Naive thymus-derived CD8-positive, alpha-beta T cell (primary cell): ENCODE results near the gene MEGF9. TPM values are rescaled to one million over a fixed set of nuclear protein-coding genes. Genes with fewer than 3 reads are reported as not detected.

Experiments used
- ATAC-seq, 2 donors: fragments of 150-1000 bp; cut with Tn5 transposase in 1 of 2; sonication (Bioruptor Pico), chemical (Tn5 transposase) in 1 of 2; 1 replicate in 1 of 2; 2 replicates in 1 of 2; pipeline ENCODE4 v1.10.0; 2021; ENCODE audit warnings: mild to moderate bottlenecking in 2 of 2, moderate library complexity in 2 of 2
- POLR2A ChIA-PET: fragments of 350-600 bp; sonication (Branson Sonifier 250); formaldehyde crosslinking; loops from one replicate; lab custom pipeline; 2021; ENCODE audit warnings: antibody characterized with exemption; lab: Charles Lee
- DNase-seq, 10 donors: peaks; one replicate each; pipeline versions ENCODE4 v3.0.0 to v3.0.0-alpha.2; 2020 to 2022
- H3K27ac Mint-ChIP-seq, 10 donors: one replicate each; pipeline ENCODE4 v1.8.0; 2020 to 2022; ENCODE audit warnings: mild to moderate bottlenecking in 10 of 10, mixed read lengths in 10 of 10, moderate library complexity in 4 of 10, inconsistent platforms in 1 of 10
- H3K27me3 Mint-ChIP-seq, 5 donors: one replicate each; pipeline ENCODE4 v1.8.0; 2021 to 2022; ENCODE audit warnings: mixed read lengths in 5 of 5
- H3K36me3 Mint-ChIP-seq, 3 donors: one replicate each; pipeline ENCODE4 v1.8.0; 2020 to 2022; ENCODE audit warnings: mixed read lengths in 3 of 3, mild to moderate bottlenecking in 2 of 3, inconsistent platforms in 1 of 3
- H3K4me1 Mint-ChIP-seq, 4 donors: one replicate each; pipeline ENCODE4 v1.8.0; 2021 to 2022; ENCODE audit warnings: mixed read lengths in 4 of 4
- H3K4me3 Mint-ChIP-seq, 10 donors: one replicate each; pipeline ENCODE4 v1.8.0; 2020 to 2022; ENCODE audit warnings: mild to moderate bottlenecking in 10 of 10, mixed read lengths in 10 of 10, moderate library complexity in 6 of 10, inconsistent platforms in 1 of 10
- H3K9me3 Mint-ChIP-seq, 9 donors: one replicate each; pipeline ENCODE4 v1.8.0; 2020 to 2022; ENCODE audit warnings: mixed read lengths in 9 of 9, mild to moderate bottlenecking in 3 of 9, inconsistent platforms in 1 of 9, moderate library complexity in 1 of 9
- polyA plus RNA-seq, 3 donors: library from polyadenylated mRNA; unstranded; fragments of 300-500 nt; fragmentation: Illumina TruSeq; gene quantifications; one replicate each; pipeline ENCODE4 v1.2.3, GENCODE V29; 2021
- total RNA-seq, 8 experiments: library from RNA in 2 of 8; stranded (reverse) in 2 of 8; gene quantifications; one replicate each; pipeline ENCODE4 v1.2.3 and lab custom pipeline; 2021 to 2026

MEGF9 gene
- total and polyA plus RNA-seq, 5 experiments from 2014 or later, result 3.0 to 11.1 (median 4.9) TPM

- H3K36me3 Mint-ChIP-seq, result no peaks in the 10 kb centered on the region
- no peaks in the 10 kb centered on the region for H3K9me3 Mint-ChIP-seq
- H3K27ac Mint-ChIP-seq, result peak overlapping the region; percentile 79 to 96 (median 89)
- peaks cover 19 to 58% (median 36%) of the 10 kb centered on the region in 4 donors for H3K4me1 Mint-ChIP-seq
- POLR2A ChIA-PET, result interaction anchor here (0.9 to 1.2 kb wide), 4 partner anchors 81 to 489 kb away, joined by 3 to 6 read pairs (median 3); partner anchors contain the start of genes FBXW2 and RAB14
- H3K4me3 Mint-ChIP-seq, result peak overlapping the region; percentile 75 to 96 (median 90)
- DNase-seq (no peak), ATAC-seq (no peak)
- no peaks in the 10 kb centered on the region for H3K27me3 Mint-ChIP-seq
These were observed 2.3 kb downstream of the MEGF9 start for GRCh38 chr9:120711841-120712538.

- H3K36me3 Mint-ChIP-seq, result no peaks in the 10 kb centered on the region
- H3K4me3 Mint-ChIP-seq, result peak overlapping the region; percentile 1 to 96 (median 88)
- H3K27me3 Mint-ChIP-seq, result no peaks in the 10 kb centered on the region
- no peak for DNase-seq
- POLR2A ChIA-PET, result no interaction called here
- no peak for ATAC-seq
- H3K9me3 Mint-ChIP-seq, result no peaks in the 10 kb centered on the region
- peak overlapping the region; percentile 65 to 96 (median 89) for H3K27ac Mint-ChIP-seq
- peaks cover 21 to 60% (median 37%) of the 10 kb centered on the region in 4 donors for H3K4me1 Mint-ChIP-seq
These were observed 2.9 kb downstream of the MEGF9 start for GRCh38 chr9:120711354-120711753.

- peaks cover 0 to 6% (median 0%) of the 10 kb centered on the region in 3 donors for H3K36me3 Mint-ChIP-seq
- ATAC-seq (no peak), DNase-seq (peak in 7 of 10 donors; percentile 12 to 61 (median 24))
- H3K9me3 Mint-ChIP-seq, result no peaks in the 10 kb centered on the region
- peaks cover 21 to 66% (median 39%) of the 10 kb centered on the region in 4 donors for H3K4me1 Mint-ChIP-seq
- H3K4me3 Mint-ChIP-seq, result peak overlapping the region; percentile 73 to 96 (median 86)
- no peaks in the 10 kb centered on the region for H3K27me3 Mint-ChIP-seq
- POLR2A ChIA-PET, result interaction anchor here (0.7 kb wide), 1 partner anchor 653 kb away, joined by 5 read pairs; no protein-coding TSS in a partner anchor
- H3K27ac Mint-ChIP-seq, result peak overlapping the region; percentile 70 to 96 (median 90)
These were observed 3.9 kb downstream of the MEGF9 start for GRCh38 chr9:120710110-120710981.

- Mint-ChIP-seq H3K9me3 (peaks cover 0 to 2% (median 0%) of the 10 kb centered on the region in 9 donors), H3K36me3 (peaks cover 3 to 11% (median 4%) of the 10 kb centered on the region in 3 donors), H3K27ac (peak overlapping the region in 7 of 10 donors; percentile 55 to 96 (median 87)), H3K27me3 (no peaks in the 10 kb centered on the region), H3K4me1 (peaks cover 24 to 71% (median 41%) of the 10 kb centered on the region in 4 donors), H3K4me3 (peak overlapping the region in 9 of 10 donors; percentile 8 to 96 (median 73))
- POLR2A ChIA-PET, result no interaction called here
- ATAC-seq (no peak), DNase-seq (no peak)
These were observed 5.6 kb downstream of the MEGF9 start for GRCh38 chr9:120708526-120709224.

GRCh38 chr9:120707170-120707569 is 7.1 kb downstream of the MEGF9 start:
- Mint-ChIP-seq H3K27ac (peak overlapping the region in 1 of 10 donors; percentile 7), H3K4me1 (peaks cover 12 to 59% (median 28%) of the 10 kb centered on the region in 4 donors), H3K9me3 (peaks cover 0 to 2% (median 0%) of the 10 kb centered on the region in 9 donors), H3K27me3 (no peaks in the 10 kb centered on the region), H3K4me3 (no peak overlapping the region), H3K36me3 (peaks cover 4 to 16% (median 7%) of the 10 kb centered on the region in 3 donors)
- POLR2A ChIA-PET, result no interaction called here
- DNase-seq (no peak), ATAC-seq (no peak)

- Mint-ChIP-seq H3K4me3 (no peak overlapping the region), H3K36me3 (peaks cover 4 to 19% (median 7%) of the 10 kb centered on the region in 3 donors), H3K4me1 (peaks cover 6 to 39% (median 17%) of the 10 kb centered on the region in 4 donors), H3K27ac (no peak overlapping the region), H3K27me3 (no peaks in the 10 kb centered on the region), H3K9me3 (peaks cover 0 to 2% (median 0%) of the 10 kb centered on the region in 9 donors)
- DNase-seq (no peak), ATAC-seq (no peak)
- POLR2A ChIA-PET, result interaction anchor here (0.7 kb wide), 1 partner anchor 566 kb away, joined by 3 read pairs; no protein-coding TSS in a partner anchor
These were observed 9.1 kb downstream of the MEGF9 start for GRCh38 chr9:120705174-120705573.

- H3K36me3 Mint-ChIP-seq, result peaks cover 4 to 22% (median 7%) of the 10 kb centered on the region in 3 donors
- no peaks in the 10 kb centered on the region for H3K27me3 Mint-ChIP-seq
- POLR2A ChIA-PET, result interaction anchor here (0.8 kb wide), 1 partner anchor 13 kb away, joined by 3 read pairs; no protein-coding TSS in a partner anchor
- peaks cover 9 to 26% (median 12%) of the 10 kb centered on the region in 4 donors for H3K4me1 Mint-ChIP-seq
- DNase-seq (no peak), ATAC-seq (no peak)
- H3K9me3 Mint-ChIP-seq, result peaks cover 0 to 2% (median 0%) of the 10 kb centered on the region in 9 donors
- H3K4me3 Mint-ChIP-seq, result no peak overlapping the region
- no peak overlapping the region for H3K27ac Mint-ChIP-seq
These were observed 12.2 kb downstream of the MEGF9 start for GRCh38 chr9:120702075-120702474.

- DNase-seq, result no peak
- Mint-ChIP-seq H3K9me3 (peaks cover 0 to 2% (median 0%) of the 10 kb centered on the region in 9 donors), H3K4me1 (peaks cover 7 to 27% (median 11%) of the 10 kb centered on the region in 4 donors), H3K4me3 (no peak overlapping the region), H3K36me3 (peaks cover 4 to 22% (median 9%) of the 10 kb centered on the region in 3 donors), H3K27ac (no peak overlapping the region), H3K27me3 (no peaks in the 10 kb centered on the region)
- no peak for ATAC-seq
- POLR2A ChIA-PET, result no interaction called here
These were observed 13.0 kb downstream of the MEGF9 start for GRCh38 chr9:120701248-120701647.

GRCh38 chr9:120698766-120699165 is 15.5 kb downstream of the MEGF9 start:
- no peak overlapping the region for H3K27ac Mint-ChIP-seq
- H3K9me3 Mint-ChIP-seq, result no peaks in the 10 kb centered on the region
- DNase-seq (no peak), ATAC-seq (no peak)
- peaks cover 0 to 19% (median 6%) of the 10 kb centered on the region in 3 donors for H3K36me3 Mint-ChIP-seq
- no peaks in the 10 kb centered on the region for H3K27me3 Mint-ChIP-seq
- POLR2A ChIA-PET, result no interaction called here
- H3K4me1 Mint-ChIP-seq, result peaks cover 10 to 27% (median 11%) of the 10 kb centered on the region in 4 donors
- H3K4me3 Mint-ChIP-seq, result no peak overlapping the region

- no peak overlapping the region for H3K27ac Mint-ChIP-seq
- H3K36me3 Mint-ChIP-seq, result peaks cover 0 to 15% (median 2%) of the 10 kb centered on the region in 3 donors
- ATAC-seq, result no peak
- H3K4me3 Mint-ChIP-seq, result no peak overlapping the region
- H3K27me3 Mint-ChIP-seq, result no peaks in the 10 kb centered on the region
- POLR2A ChIA-PET, result no interaction called here
- peaks cover 14 to 39% (median 20%) of the 10 kb centered on the region in 4 donors for H3K4me1 Mint-ChIP-seq
- no peak for DNase-seq
- H3K9me3 Mint-ChIP-seq, result no peaks in the 10 kb centered on the region
These were observed 16.8 kb downstream of the MEGF9 start for GRCh38 chr9:120697448-120697847.

- Mint-ChIP-seq H3K4me1 (peaks cover 15 to 44% (median 25%) of the 10 kb centered on the region in 4 donors), H3K9me3 (no peaks in the 10 kb centered on the region), H3K36me3 (peaks cover 0 to 15% (median 5%) of the 10 kb centered on the region in 3 donors), H3K27me3 (no peaks in the 10 kb centered on the region), H3K27ac (no peak overlapping the region), H3K4me3 (no peak overlapping the region)
- POLR2A ChIA-PET, result no interaction called here
- no peak for DNase-seq
- ATAC-seq, result no peak
These were observed 17.6 kb downstream of the MEGF9 start for GRCh38 chr9:120696551-120697230.
